ENCODE results near the gene GIT1.

- TF ChIP-seq CTCF (IDR thresholded peaks at IDR 0.05) (no peak), EP300 (IDR thresholded peaks at IDR 0.05) (no peak), POLR2A (IDR thresholded peaks at IDR 0.05) (no peak)
Measured at GRCh38 chr17:29625037-29625750, 35.7 kb upstream of the GIT1 start.

Measured in ovary (tissue), 3 donors.